Parathyroid adenoma (tissue), 2 donors: Measurements from ENCODE around the gene METTL8.
"Not testable (repeated sequence)": the region's sequence is repeated elsewhere in the genome, so short reads cannot be mapped to it uniquely, and the experiment has no call there.

Source experiments
- H2AFZ ChIP-seq: fragments of 300-600 bp; sonication (generic); one replicate; pipeline ENCODE4 v1.7.0; 2017; ENCODE audit warnings: antibody characterized with exemption, mild to moderate bottlenecking
- H3K27ac ChIP-seq: fragments of 300-600 bp; sonication (generic); one replicate; pipeline ENCODE4 v1.7.0; 2017
- H3K27me3 ChIP-seq: fragments of 300-600 bp; sonication (generic); one replicate; pipeline ENCODE4 v1.7.0; 2017; ENCODE audit warnings: low read length; ENCODE audit not compliant: control insufficient read depth, insufficient read depth
- H3K36me3 ChIP-seq: fragments of 300-600 bp; sonication (generic); one replicate; pipeline ENCODE4 v1.7.0; 2017; ENCODE audit warnings: low read length; ENCODE audit not compliant: control insufficient read depth, insufficient read depth
- H3K4me1 ChIP-seq: fragments of 300-600 bp; sonication (generic); one replicate; pipeline ENCODE4 v1.7.0; 2017; ENCODE audit warnings: control low read depth
- H3K4me2 ChIP-seq: fragments of 300-600 bp; sonication (generic); one replicate; pipeline ENCODE4 v1.7.0; 2017; ENCODE audit warnings: low read length
- H3K4me3 ChIP-seq: fragments of 300-600 bp; sonication (generic); one replicate; pipeline ENCODE4 v1.7.0; 2017; ENCODE audit warnings: low read depth, low read length
- H3K79me2 ChIP-seq: fragments of 300-600 bp; sonication (generic); one replicate; pipeline ENCODE4 v1.7.0; 2017; ENCODE audit warnings: control low read depth
- H3K9ac ChIP-seq: fragments of 300-600 bp; sonication (generic); one replicate; pipeline ENCODE4 v1.7.0; 2017; ENCODE audit warnings: mild to moderate bottlenecking
- H3K9me3 ChIP-seq: fragments of 300-600 bp; sonication (generic); one replicate; pipeline ENCODE4 v1.7.0; 2017; ENCODE audit warnings: low read length; ENCODE audit not compliant: control insufficient read depth
- CTCF ChIP-seq: fragments of 300-600 bp; sonication (generic); IDR thresholded peaks from one replicate; pipeline ENCODE4 v1.7.0; 2017; ENCODE audit warnings: antibody characterized with exemption, mild to moderate bottlenecking
- donor health status: primary hyperparathyroidism.

The METTL8 gene

GRCh38 chr2:171389325-171389724, 44.5 kb downstream of the METTL8 start:
- TF ChIP-seq CTCF = no peak
- Histone ChIP-seq H3K4me1 (no peaks in the 10 kb centered on the region), H3K4me3 (no peak overlapping the region), H2AFZ (no peak overlapping the region), H3K27ac (no peak overlapping the region), H3K27me3 (no peaks in the 10 kb centered on the region), H3K79me2 (no peaks in the 10 kb centered on the region), H3K9me3 (no peaks in the 10 kb centered on the region), H3K4me2 (no peak overlapping the region), H3K9ac (no peak overlapping the region), H3K36me3 (no peaks in the 10 kb centered on the region)

- Histone ChIP-seq H3K4me1 (no peaks in the 10 kb centered on the region), H3K27me3 (no peaks in the 10 kb centered on the region), H3K27ac (no peak overlapping the region), H3K4me3 (no peak overlapping the region), H2AFZ (no peak overlapping the region), H3K4me2 (no peak overlapping the region), H3K9me3 (no peaks in the 10 kb centered on the region), H3K9ac (no peak overlapping the region), H3K79me2 (no peaks in the 10 kb centered on the region), H3K36me3 (no peaks in the 10 kb centered on the region)
- no peak for TF ChIP-seq CTCF
These were observed 46.7 kb downstream of the METTL8 start for GRCh38 chr2:171387052-171387451.

GRCh38 chr2:171386627-171387026, 47.2 kb downstream of the METTL8 start:
- Histone ChIP-seq H3K4me2 (no peak overlapping the region), H3K9me3 (no peaks in the 10 kb centered on the region), H3K27ac (no peak overlapping the region), H3K27me3 (no peaks in the 10 kb centered on the region), H3K4me1 (no peaks in the 10 kb centered on the region), H3K36me3 (no peaks in the 10 kb centered on the region), H3K9ac (no peak overlapping the region), H3K79me2 (no peaks in the 10 kb centered on the region), H3K4me3 (no peak overlapping the region), H2AFZ (no peak overlapping the region)
- TF ChIP-seq CTCF = no peak

GRCh38 chr2:171383134-171383533, 50.7 kb downstream of the METTL8 start:
- Histone ChIP-seq H3K9ac (no peak overlapping the region), H3K27ac (no peak overlapping the region)
- no peak for TF ChIP-seq CTCF

GRCh38 chr2:171382175-171382574, 51.6 kb downstream of the METTL8 start:
- H3K9me3 ChIP-seq, H3K4me2 ChIP-seq, H3K4me3 ChIP-seq, H3K27ac ChIP-seq, H3K9ac ChIP-seq, H3K4me1 ChIP-seq, H3K27me3 ChIP-seq, H2AFZ ChIP-seq, H3K79me2 ChIP-seq, H3K36me3 ChIP-seq: not testable (repeated sequence)

More at GRCh38 chr2:171383134-171383533, 50.7 kb downstream of the METTL8 start:
- H3K4me2 ChIP-seq = no peak overlapping the region
- H3K9me3 ChIP-seq = no peaks in the 10 kb centered on the region
- H3K79me2 ChIP-seq = no peaks in the 10 kb centered on the region
- H3K4me3 ChIP-seq = no peak overlapping the region
- no peak overlapping the region for H2AFZ ChIP-seq
- H3K36me3 ChIP-seq = no peaks in the 10 kb centered on the region
- H3K4me1 ChIP-seq = no peaks in the 10 kb centered on the region
- H3K27me3 ChIP-seq = no peaks in the 10 kb centered on the region

- H3K27ac ChIP-seq, H3K79me2 ChIP-seq, H2AFZ ChIP-seq, H3K4me3 ChIP-seq, H3K36me3 ChIP-seq, H3K9ac ChIP-seq, H3K4me1 ChIP-seq, H3K9me3 ChIP-seq, H3K4me2 ChIP-seq, H3K27me3 ChIP-seq: not testable (repeated sequence)
These were observed 55.9 kb downstream of the METTL8 start for GRCh38 chr2:171377852-171378251.
